SK-N-SH treated with all-trans-retinoic acid at 6 μM for 48 hours (cell line): ENCODE results near the gene CIAO2A.

Experiments
- ATAC-seq: fragments of 200-7000 bp; cut with Tn5 transposase; 3 replicates; pipeline ENCODE4 v1.9.1; 2020; ENCODE audit warnings: mild to moderate bottlenecking, moderate library complexity
- ARNTL ChIP-seq: fragments of 450-650 bp; formaldehyde crosslinking; IDR thresholded peaks from 2 replicates; pipeline ENCODE4 v1.5.0; 2020; ENCODE audit warnings: low read depth, mild to moderate bottlenecking, moderate library complexity, borderline replicate concordance
- BACH2 ChIP-seq: fragments of 250-450 bp; sonication (Bioruptor Pico); IDR thresholded peaks from 2 replicates; pipeline ENCODE4 v1.9.0; 2021; ENCODE audit warnings: mild to moderate bottlenecking, borderline replicate concordance
- CSDC2 ChIP-seq: fragments of 250-450 bp; sonication (Bioruptor Pico); IDR thresholded peaks from 2 replicates; pipeline ENCODE4 v1.5.0; 2020; ENCODE audit warnings: mild to moderate bottlenecking, moderate library complexity
- ESRRG ChIP-seq: fragments of 250-450 bp; sonication (Bioruptor Pico); IDR thresholded peaks from 2 replicates; pipeline ENCODE4 v1.6.1; 2021; ENCODE audit warnings: mild to moderate bottlenecking
- GLIS3 ChIP-seq: fragments of 250-450 bp; sonication (Bioruptor Pico); IDR thresholded peaks from 2 replicates; pipeline ENCODE4 v1.5.0; 2020; ENCODE audit warnings: mild to moderate bottlenecking, moderate library complexity
- ISL1 ChIP-seq: fragments of 250-450 bp; sonication (Bioruptor Pico); IDR thresholded peaks from 2 replicates; pipeline ENCODE4 v2.1.2; 2022; ENCODE audit warnings: mild to moderate bottlenecking, moderate library complexity
- OSR1 ChIP-seq: fragments of 250-450 bp; sonication (Bioruptor Pico); IDR thresholded peaks from 2 replicates; pipeline ENCODE4 v1.8.0; 2022; ENCODE audit warnings: moderate library complexity, mild to moderate bottlenecking, inconsistent platforms
- PPARA ChIP-seq: fragments of 250-450 bp; sonication (Bioruptor Pico); IDR thresholded peaks from 2 replicates; pipeline ENCODE4 v1.5.0; 2020; ENCODE audit warnings: mild to moderate bottlenecking, borderline replicate concordance
- RARB ChIP-seq: fragments of 250-450 bp; sonication (Bioruptor Pico); IDR thresholded peaks from 2 replicates; pipeline ENCODE4 v1.8.0; 2021; ENCODE audit warnings: mild to moderate bottlenecking, moderate library complexity
- SNAI2 ChIP-seq: fragments of 250-450 bp; sonication (Bioruptor Pico); IDR thresholded peaks from 2 replicates; pipeline ENCODE4 v1.5.0; 2020; ENCODE audit warnings: mild to moderate bottlenecking, moderate library complexity
- TCF4 ChIP-seq: fragments of 250-450 bp; sonication (Bioruptor Pico); IDR thresholded peaks from 2 replicates; pipeline ENCODE4 v1.8.0; 2021; ENCODE audit warnings: mild to moderate bottlenecking, moderate library complexity, borderline replicate concordance
- TOX ChIP-seq: fragments of 250-450 bp; sonication (Bioruptor Pico); IDR thresholded peaks from 2 replicates; pipeline ENCODE4 v1.8.0; 2021; ENCODE audit warnings: mild to moderate bottlenecking, moderate library complexity, borderline replicate concordance
- ZC3H10 ChIP-seq: fragments of 250-450 bp; sonication (Bioruptor Pico); IDR thresholded peaks from 2 replicates; pipeline ENCODE4 v1.5.1; 2021; ENCODE audit warnings: mild to moderate bottlenecking, moderate library complexity
- ZFP30 ChIP-seq: fragments of 450-650 bp; formaldehyde crosslinking; IDR thresholded peaks from 2 replicates; pipeline ENCODE4 v1.5.0; 2022; ENCODE audit warnings: mild to moderate bottlenecking, moderate library complexity
- ZNF565 ChIP-seq: fragments of 450-650 bp; formaldehyde crosslinking; conservative IDR thresholded peaks from 2 replicates; pipeline ENCODE4 v1.5.0; 2020; ENCODE audit warnings: low read depth, mild to moderate bottlenecking, moderate library complexity
- ZNF70 ChIP-seq: fragments of 450-650 bp; formaldehyde crosslinking; IDR thresholded peaks from 2 replicates; pipeline ENCODE4 v1.5.0; 2020; ENCODE audit warnings: mild to moderate bottlenecking, moderate library complexity
- ZNF8 ChIP-seq: fragments of 450-650 bp; formaldehyde crosslinking; IDR thresholded peaks from 2 replicates; pipeline ENCODE4 v1.5.0; 2020; ENCODE audit warnings: mild to moderate bottlenecking, moderate library complexity
- TF ChIP-seq, protein P1 (sequence below): fragments of 250-450 bp; sonication (Bioruptor Pico); IDR thresholded peaks from 2 replicates; pipeline ENCODE4 v1.8.0; 2020; ENCODE audit warnings: mild to moderate bottlenecking, moderate library complexity, borderline replicate concordance
- TF ChIP-seq, protein P2 (sequence below): fragments of 250-450 bp; sonication (Bioruptor Pico); IDR thresholded peaks from 2 replicates; pipeline ENCODE4 v1.5.0; 2020; ENCODE audit warnings: mild to moderate bottlenecking, moderate library complexity
- TF ChIP-seq, protein P3 (sequence below): fragments of 250-450 bp; sonication (Bioruptor Pico); IDR thresholded peaks from 2 replicates; pipeline ENCODE4 v1.8.0; 2021; ENCODE audit warnings: low read depth, mild to moderate bottlenecking, moderate library complexity, borderline replicate concordance
- TF ChIP-seq, protein P4 (sequence below): fragments of 250-450 bp; sonication (Bioruptor Pico); IDR thresholded peaks from 2 replicates; pipeline ENCODE4 v1.5.1; 2021; ENCODE audit warnings: mild to moderate bottlenecking, moderate library complexity

The CIAO2A gene

DNA sequence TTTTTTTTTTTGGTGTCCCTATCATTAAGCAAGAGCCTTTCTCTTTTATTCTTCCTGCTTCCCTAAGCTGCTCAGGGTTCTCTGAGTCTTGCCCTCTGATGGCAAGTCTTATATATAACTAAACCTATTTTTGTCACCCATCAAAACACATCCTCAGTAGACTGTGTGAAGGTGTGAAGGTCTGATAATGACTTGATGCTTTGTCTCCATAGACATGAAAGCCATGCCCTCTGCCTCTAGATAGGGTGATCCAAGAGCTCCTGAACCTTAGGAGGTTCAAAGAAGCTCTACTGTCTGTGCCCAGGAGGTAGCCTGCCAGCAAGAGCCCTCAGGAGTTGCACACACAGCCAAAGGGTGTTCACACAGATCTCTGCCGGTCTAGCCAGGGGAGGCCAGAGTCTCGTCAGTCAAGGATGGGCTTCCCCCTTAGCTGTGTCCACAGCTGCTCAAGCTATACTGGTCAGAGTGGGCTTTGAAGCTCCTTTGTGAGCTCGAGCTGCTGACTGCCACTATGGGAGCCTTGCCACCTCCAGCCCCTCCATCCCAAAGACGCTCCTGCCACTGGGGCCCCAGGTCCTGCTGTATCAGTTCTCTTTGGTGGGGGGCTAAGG, 44.8 kb upstream of the CIAO2A start:
- no peak for ATAC-seq

DNA sequence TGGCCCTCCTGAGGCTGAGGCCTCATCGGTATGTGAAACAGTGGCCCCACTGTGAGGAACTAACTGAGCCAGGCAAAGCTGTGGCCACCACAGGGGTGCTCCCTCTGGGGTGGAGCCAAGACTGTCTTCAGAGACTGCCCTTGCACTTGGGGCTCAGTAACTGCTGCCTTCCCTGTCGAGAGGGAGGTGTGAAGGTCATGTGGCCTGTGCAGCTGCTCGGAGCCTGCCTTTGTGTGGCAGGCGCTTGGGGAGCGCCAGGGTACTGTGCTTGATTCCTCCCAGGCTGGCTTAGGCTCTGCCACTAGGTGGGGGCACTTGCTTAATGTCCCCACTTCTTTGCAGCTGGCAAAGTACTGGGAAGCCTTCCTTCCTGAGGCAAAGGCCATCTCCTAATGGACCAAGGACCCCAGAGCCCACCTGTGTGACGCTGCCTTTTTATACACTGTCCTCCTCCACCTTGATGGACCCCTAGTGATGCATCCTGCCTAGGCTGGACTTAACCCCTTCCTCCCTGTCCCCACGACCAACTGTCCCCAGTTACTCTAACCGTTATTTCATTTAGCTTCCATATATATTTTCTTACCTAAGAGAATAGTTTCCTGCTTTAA, 43.7 kb upstream of the CIAO2A start:
- TF ChIP-seq ZFP30 (CRISPR knock-in tag), result no peak
- no peak for TF ChIP-seq ZNF8
- TF ChIP-seq SNAI2 (CRISPR knock-in tag), result no peak
- no peak for TF ChIP-seq RARB (CRISPR knock-in tag)
- peak; percentile 22; the same call in 1 of the 3 replicates for ATAC-seq

More for the DNA sequence above, 44.8 kb upstream of the CIAO2A start:
- no peak for TF ChIP-seq ZNF70 (CRISPR knock-in tag)
- TF ChIP-seq SNAI2 (CRISPR knock-in tag), result no peak
- no peak for TF ChIP-seq BACH2 (CRISPR knock-in tag)
- no peak for TF ChIP-seq TOX (CRISPR knock-in tag)
- TF ChIP-seq, protein P1, sequence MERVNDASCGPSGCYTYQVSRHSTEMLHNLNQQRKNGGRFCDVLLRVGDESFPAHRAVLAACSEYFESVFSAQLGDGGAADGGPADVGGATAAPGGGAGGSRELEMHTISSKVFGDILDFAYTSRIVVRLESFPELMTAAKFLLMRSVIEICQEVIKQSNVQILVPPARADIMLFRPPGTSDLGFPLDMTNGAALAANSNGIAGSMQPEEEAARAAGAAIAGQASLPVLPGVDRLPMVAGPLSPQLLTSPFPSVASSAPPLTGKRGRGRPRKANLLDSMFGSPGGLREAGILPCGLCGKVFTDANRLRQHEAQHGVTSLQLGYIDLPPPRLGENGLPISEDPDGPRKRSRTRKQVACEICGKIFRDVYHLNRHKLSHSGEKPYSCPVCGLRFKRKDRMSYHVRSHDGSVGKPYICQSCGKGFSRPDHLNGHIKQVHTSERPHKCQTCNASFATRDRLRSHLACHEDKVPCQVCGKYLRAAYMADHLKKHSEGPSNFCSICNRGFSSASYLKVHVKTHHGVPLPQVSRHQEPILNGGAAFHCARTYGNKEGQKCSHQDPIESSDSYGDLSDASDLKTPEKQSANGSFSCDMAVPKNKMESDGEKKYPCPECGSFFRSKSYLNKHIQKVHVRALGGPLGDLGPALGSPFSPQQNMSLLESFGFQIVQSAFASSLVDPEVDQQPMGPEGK (CRISPR knock-in tag), result no peak
- no peak for TF ChIP-seq ZC3H10 (CRISPR knock-in tag)
- no peak for TF ChIP-seq CSDC2 (CRISPR knock-in tag)
- TF ChIP-seq PPARA (CRISPR knock-in tag), result no peak
- TF ChIP-seq, protein P2, sequence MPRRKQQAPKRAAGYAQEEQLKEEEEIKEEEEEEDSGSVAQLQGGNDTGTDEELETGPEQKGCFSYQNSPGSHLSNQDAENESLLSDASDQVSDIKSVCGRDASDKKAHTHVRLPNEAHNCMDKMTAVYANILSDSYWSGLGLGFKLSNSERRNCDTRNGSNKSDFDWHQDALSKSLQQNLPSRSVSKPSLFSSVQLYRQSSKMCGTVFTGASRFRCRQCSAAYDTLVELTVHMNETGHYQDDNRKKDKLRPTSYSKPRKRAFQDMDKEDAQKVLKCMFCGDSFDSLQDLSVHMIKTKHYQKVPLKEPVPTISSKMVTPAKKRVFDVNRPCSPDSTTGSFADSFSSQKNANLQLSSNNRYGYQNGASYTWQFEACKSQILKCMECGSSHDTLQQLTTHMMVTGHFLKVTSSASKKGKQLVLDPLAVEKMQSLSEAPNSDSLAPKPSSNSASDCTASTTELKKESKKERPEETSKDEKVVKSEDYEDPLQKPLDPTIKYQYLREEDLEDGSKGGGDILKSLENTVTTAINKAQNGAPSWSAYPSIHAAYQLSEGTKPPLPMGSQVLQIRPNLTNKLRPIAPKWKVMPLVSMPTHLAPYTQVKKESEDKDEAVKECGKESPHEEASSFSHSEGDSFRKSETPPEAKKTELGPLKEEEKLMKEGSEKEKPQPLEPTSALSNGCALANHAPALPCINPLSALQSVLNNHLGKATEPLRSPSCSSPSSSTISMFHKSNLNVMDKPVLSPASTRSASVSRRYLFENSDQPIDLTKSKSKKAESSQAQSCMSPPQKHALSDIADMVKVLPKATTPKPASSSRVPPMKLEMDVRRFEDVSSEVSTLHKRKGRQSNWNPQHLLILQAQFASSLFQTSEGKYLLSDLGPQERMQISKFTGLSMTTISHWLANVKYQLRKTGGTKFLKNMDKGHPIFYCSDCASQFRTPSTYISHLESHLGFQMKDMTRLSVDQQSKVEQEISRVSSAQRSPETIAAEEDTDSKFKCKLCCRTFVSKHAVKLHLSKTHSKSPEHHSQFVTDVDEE (CRISPR knock-in tag), result no peak
- no peak for TF ChIP-seq TCF4
- TF ChIP-seq OSR1 (CRISPR knock-in tag), result no peak
- no peak for TF ChIP-seq ARNTL (CRISPR knock-in tag)
- no peak for TF ChIP-seq ZFP30 (CRISPR knock-in tag)
- no peak for TF ChIP-seq GLIS3 (CRISPR knock-in tag)
- TF ChIP-seq, protein P3, sequence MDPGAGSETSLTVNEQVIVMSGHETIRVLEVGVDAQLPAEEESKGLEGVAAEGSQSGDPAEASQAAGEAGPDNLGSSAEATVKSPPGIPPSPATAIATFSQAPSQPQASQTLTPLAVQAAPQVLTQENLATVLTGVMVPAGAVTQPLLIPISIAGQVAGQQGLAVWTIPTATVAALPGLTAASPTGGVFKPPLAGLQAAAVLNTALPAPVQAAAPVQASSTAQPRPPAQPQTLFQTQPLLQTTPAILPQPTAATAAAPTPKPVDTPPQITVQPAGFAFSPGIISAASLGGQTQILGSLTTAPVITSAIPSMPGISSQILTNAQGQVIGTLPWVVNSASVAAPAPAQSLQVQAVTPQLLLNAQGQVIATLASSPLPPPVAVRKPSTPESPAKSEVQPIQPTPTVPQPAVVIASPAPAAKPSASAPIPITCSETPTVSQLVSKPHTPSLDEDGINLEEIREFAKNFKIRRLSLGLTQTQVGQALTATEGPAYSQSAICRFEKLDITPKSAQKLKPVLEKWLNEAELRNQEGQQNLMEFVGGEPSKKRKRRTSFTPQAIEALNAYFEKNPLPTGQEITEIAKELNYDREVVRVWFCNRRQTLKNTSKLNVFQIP (CRISPR knock-in tag), result no peak
- TF ChIP-seq RARB (CRISPR knock-in tag), result no peak
- TF ChIP-seq ISL1 (CRISPR knock-in tag), result no peak
- no peak for TF ChIP-seq ZNF8
- TF ChIP-seq, protein P4, sequence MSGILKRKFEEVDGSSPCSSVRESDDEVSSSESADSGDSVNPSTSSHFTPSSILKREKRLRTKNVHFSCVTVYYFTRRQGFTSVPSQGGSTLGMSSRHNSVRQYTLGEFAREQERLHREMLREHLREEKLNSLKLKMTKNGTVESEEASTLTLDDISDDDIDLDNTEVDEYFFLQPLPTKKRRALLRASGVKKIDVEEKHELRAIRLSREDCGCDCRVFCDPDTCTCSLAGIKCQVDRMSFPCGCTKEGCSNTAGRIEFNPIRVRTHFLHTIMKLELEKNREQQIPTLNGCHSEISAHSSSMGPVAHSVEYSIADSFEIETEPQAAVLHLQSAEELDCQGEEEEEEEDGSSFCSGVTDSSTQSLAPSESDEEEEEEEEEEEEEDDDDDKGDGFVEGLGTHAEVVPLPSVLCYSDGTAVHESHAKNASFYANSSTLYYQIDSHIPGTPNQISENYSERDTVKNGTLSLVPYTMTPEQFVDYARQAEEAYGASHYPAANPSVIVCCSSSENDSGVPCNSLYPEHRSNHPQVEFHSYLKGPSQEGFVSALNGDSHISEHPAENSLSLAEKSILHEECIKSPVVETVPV (CRISPR knock-in tag), result no peak

DNA sequence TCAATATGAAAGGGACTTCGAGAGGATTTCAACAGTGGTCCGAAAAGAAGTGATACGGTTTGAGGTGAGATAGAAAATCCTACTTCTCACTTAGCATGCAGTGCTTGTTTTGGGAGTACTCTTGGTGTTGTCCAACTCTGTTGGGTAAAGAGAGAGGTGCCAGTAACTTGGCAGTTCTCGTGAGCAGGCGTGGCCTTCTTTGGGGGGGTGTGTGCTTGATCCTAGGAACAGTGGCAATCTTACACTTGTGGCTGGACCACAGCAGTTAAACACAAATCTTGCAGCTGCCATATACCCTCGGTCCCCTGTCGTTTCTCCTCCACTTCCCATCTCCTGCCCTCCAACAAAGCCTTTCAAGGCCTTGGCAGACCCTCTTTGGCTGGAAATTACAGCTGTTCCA, 42.7 kb upstream of the CIAO2A start:
- no peak for TF ChIP-seq ZNF565
- TF ChIP-seq ISL1 (CRISPR knock-in tag), result no peak
- ATAC-seq, result no peak

DNA sequence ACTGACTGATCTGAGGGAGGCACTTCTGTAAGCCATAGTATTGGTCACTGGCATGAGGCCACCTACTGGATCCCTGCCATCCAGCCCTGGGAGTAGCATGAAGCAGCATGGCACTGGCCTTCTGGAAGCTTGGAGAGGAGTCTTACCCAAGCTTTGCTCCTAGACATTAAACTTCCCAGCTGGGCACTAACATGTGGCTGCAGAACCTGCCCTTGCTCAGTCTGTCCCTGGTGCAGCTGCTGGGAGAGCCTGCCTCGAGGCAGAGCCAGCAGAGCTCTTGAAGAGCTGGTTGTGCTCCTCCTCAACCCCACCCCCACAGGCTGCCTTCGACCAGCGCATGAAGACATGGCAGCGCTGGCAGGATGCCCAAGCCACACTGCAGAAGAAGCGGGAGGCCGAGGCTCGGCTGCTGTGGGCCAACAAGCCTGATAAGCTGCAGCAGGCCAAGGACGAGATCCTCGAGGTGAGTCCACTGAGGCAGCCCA, 40.7 kb upstream of the CIAO2A start:
- ATAC-seq, result 0 out of 3 replicates have a peak, but pooled peaks have one; percentile 28
- TF ChIP-seq OSR1 (CRISPR knock-in tag) (no peak), CSDC2 (CRISPR knock-in tag) (no peak), ISL1 (CRISPR knock-in tag) (no peak), ZC3H10 (CRISPR knock-in tag) (no peak), ZNF70 (CRISPR knock-in tag) (no peak), ESRRG (CRISPR knock-in tag) (no peak)
- TF ChIP-seq, protein P3 (CRISPR knock-in tag), result no peak
- TF ChIP-seq, protein P1 (CRISPR knock-in tag), result no peak
